Kidney (tissue), 14 donors: Measurements from ENCODE around the gene EFEMP1. TPM values are rescaled to one million over a fixed set of nuclear protein-coding genes. Genes with fewer than 3 reads are reported as not detected.

Source experiments
- DNase-seq, 5 donors: peaks; one replicate each; pipeline ENCODE4 v3.0.0-alpha.2; 2013 to 2020
- FAIRE-seq: peaks from 2 replicates; lab custom pipeline; 2012; peaks lifted over from hg19 to GRCh38; lab: Jason Lieb, UNC
- H3K27ac ChIP-seq, 2 donors: one replicate each; pipeline ENCODE4 v1.7.0; 2013; ENCODE audit warnings: low read depth in 2 of 2, low read length in 2 of 2, inconsistent platforms in 1 of 2
- H3K27me3 ChIP-seq: one replicate; pipeline ENCODE4 v1.7.1; 2013; ENCODE audit warnings: low read length, inconsistent platforms; ENCODE audit not compliant: control insufficient read depth, insufficient read depth
- H3K36me3 ChIP-seq, 3 donors: one replicate each; pipeline versions ENCODE4 v1.7.0 to v1.7.1; 2013; ENCODE audit warnings: low read length in 3 of 3, control low read depth in 1 of 3, inconsistent platforms in 1 of 3; ENCODE audit not compliant: insufficient read depth in 3 of 3, control insufficient read depth in 2 of 3
- H3K4me1 ChIP-seq, 3 donors: one replicate each; pipeline versions ENCODE4 v1.7.0 to v1.7.1; 2013; ENCODE audit warnings: low read length in 3 of 3, inconsistent platforms in 1 of 3, low read depth in 1 of 3; ENCODE audit not compliant: control insufficient read depth in 2 of 3, insufficient read depth in 2 of 3
- H3K4me3 ChIP-seq, 3 donors: one replicate each; pipeline versions ENCODE4 v1.7.0 to v1.8.1; 2013; ENCODE audit warnings: low read length in 3 of 3, control low read depth in 1 of 3, inconsistent platforms in 1 of 3
- H3K9ac ChIP-seq, 3 donors: one replicate each; pipeline versions ENCODE4 v1.7.0 to v1.7.1; 2013; ENCODE audit warnings: low read length in 3 of 3, control low read depth in 1 of 3, inconsistent platforms in 1 of 3
- H3K9me3 ChIP-seq, 3 donors: one replicate each; pipeline versions ENCODE4 v1.7.0 to v1.7.1; 2013; ENCODE audit warnings: low read length in 3 of 3, control low read depth in 1 of 3, inconsistent platforms in 1 of 3; ENCODE audit not compliant: control insufficient read depth in 2 of 3, insufficient read depth in 1 of 3
- intact Hi-C: fragments of 100-400 bp; cut with DNase I; formaldehyde crosslinking; loops from one replicate; pipeline ENCODE4 v1.11.1; 2022
- polyA plus RNA-seq: library from polyadenylated mRNA; stranded (reverse); fragments of 350-450 nt; fragmentation: Illumina TruSeq; extraction: RNeasy Lipid Tissue Mini Kit (QIAGEN cat#74804); gene quantifications from one replicate; pipeline ENCODE4 v1.2.3, GENCODE V29; 2014; ENCODE audit warnings: low read depth, low replicate concordance; ENCODE audit not compliant: insufficient read depth
- total RNA-seq: library from RNA; stranded (reverse); fragmentation: NEBNext Ultra II Directional; extraction: Animal tissue kit (Norgen Biotek cat#: 25700); gene quantifications from one replicate; pipeline ENCODE4 v1.2.1, GENCODE V29; 2021
- TF ChIP-seq, protein P1 (sequence below): IDR thresholded peaks from 3 replicates; pipeline ENCODE4 v1.5.1; 2012; ENCODE audit warnings: mild to moderate bottlenecking, moderate library complexity, borderline replicate concordance; ENCODE audit not compliant: insufficient read depth; ENCODE audit errors: extremely low read depth
- donor health status: control.
- donor health status: control.
- donor health status: control.
- donor health status: control.
- donor health status: control.
- donor health status: DM: yes; HTN: yes; CAD: no.
- donor health status: Normal renal cell carcinoma (clear cell type).

Gene EFEMP1
- total and polyA plus RNA-seq, 2 donors from 2014 or later: 68.4 to 171 TPM

DNA sequence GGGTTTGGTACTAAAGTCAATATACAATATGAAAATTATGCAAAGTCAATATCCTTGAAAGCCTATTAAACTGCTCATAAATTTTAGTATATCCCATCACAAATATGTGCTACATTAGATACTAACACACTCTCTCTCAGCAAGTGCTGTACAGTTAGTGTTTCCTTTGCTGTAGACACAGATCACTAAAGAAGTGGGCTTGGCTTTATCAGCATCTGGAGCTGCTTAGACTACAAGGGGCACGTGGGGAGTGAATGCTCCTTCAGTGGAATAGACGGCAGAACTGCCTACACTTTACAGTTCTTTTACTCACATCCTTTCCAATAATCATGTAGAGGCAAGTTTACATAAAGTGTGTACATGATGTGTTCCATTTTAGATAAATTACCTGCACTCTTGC, 26.0 kb upstream of the EFEMP1 start:
- no peak for FAIRE-seq
- Histone ChIP-seq H3K9ac (no peak overlapping the region), H3K27ac (no peak overlapping the region), H3K36me3 (no peaks in the 10 kb centered on the region), H3K9me3 (no peaks in the 10 kb centered on the region), H3K4me1 (no peaks in the 10 kb centered on the region), H3K4me3 (no peak overlapping the region), H3K27me3 (no peaks in the 10 kb centered on the region)
- no peak for DNase-seq
- TF ChIP-seq, protein P1, sequence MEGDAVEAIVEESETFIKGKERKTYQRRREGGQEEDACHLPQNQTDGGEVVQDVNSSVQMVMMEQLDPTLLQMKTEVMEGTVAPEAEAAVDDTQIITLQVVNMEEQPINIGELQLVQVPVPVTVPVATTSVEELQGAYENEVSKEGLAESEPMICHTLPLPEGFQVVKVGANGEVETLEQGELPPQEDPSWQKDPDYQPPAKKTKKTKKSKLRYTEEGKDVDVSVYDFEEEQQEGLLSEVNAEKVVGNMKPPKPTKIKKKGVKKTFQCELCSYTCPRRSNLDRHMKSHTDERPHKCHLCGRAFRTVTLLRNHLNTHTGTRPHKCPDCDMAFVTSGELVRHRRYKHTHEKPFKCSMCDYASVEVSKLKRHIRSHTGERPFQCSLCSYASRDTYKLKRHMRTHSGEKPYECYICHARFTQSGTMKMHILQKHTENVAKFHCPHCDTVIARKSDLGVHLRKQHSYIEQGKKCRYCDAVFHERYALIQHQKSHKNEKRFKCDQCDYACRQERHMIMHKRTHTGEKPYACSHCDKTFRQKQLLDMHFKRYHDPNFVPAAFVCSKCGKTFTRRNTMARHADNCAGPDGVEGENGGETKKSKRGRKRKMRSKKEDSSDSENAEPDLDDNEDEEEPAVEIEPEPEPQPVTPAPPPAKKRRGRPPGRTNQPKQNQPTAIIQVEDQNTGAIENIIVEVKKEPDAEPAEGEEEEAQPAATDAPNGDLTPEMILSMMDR: no peak
- intact Hi-C loops: no loop called here

DNA sequence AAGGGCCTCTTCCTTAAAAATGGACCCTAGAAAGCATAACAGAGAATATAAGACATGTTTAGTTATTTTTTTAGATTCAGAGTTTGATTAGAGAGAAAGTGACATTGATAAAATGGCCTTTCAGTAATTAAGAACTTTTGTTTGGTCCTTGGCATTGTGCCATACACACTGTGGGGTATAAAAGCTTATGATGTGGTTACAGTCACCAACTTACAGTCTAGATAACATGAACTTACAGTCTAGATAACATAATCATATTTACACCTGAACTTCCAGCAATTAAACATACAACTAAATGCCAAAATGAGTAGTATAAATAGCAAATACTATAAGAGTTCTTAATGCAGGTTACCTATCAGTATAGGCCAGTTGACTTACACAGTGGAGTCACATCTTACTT, 25.6 kb upstream of the EFEMP1 start:
- Histone ChIP-seq H3K4me1 (no peaks in the 10 kb centered on the region), H3K36me3 (no peaks in the 10 kb centered on the region), H3K4me3 (no peak overlapping the region), H3K27me3 (no peaks in the 10 kb centered on the region), H3K27ac (no peak overlapping the region), H3K9me3 (no peaks in the 10 kb centered on the region), H3K9ac (no peak overlapping the region)
- no peak for DNase-seq
- intact Hi-C loops: no loop called here
- FAIRE-seq: no peak
- TF ChIP-seq, protein P1: no peak

- no peaks in the 10 kb centered on the region for H3K9me3 ChIP-seq
- FAIRE-seq (no peak), DNase-seq (peak in 1 of 5 donors; percentile 4)
- no peak overlapping the region for H3K4me3 ChIP-seq
- no peaks in the 10 kb centered on the region for H3K27me3 ChIP-seq
- no peaks in the 10 kb centered on the region for H3K4me1 ChIP-seq
- H3K9ac ChIP-seq: no peak overlapping the region
- intact Hi-C loops: no loop called here
- no peaks in the 10 kb centered on the region for H3K36me3 ChIP-seq
- TF ChIP-seq, protein P1: no peak
- no peak overlapping the region for H3K27ac ChIP-seq
Observed at GRCh38 chr2:55948176-55948923, 24.8 kb upstream of the EFEMP1 start.

- Histone ChIP-seq H3K4me3 (no peak overlapping the region), H3K27me3 (no peaks in the 10 kb centered on the region), H3K9ac (no peak overlapping the region), H3K4me1 (no peaks in the 10 kb centered on the region), H3K27ac (no peak overlapping the region), H3K36me3 (no peaks in the 10 kb centered on the region), H3K9me3 (no peaks in the 10 kb centered on the region)
- no peak for FAIRE-seq
- TF ChIP-seq, protein P1: no peak
- peak in 2 of 5 donors; percentile 53 to 57 for DNase-seq
- intact Hi-C loops: no loop called here
Observed at GRCh38 chr2:55947752-55948151, 24.2 kb upstream of the EFEMP1 start.
